ENCODE results near the gene CCSER2. TPM values are rescaled to one million over a fixed set of nuclear protein-coding genes. Genes with fewer than 3 reads are reported as not detected.
A peak's percentile ranks its signal among the peaks of the same experiment; 100 is the strongest.

The CCSER2 gene
- total RNA-seq, 2 donors from 2014 or later = 73.1 to 74.1 TPM

- peak in 1 of 2 donors; percentile 18 for ATAC-seq
- no peaks in the 10 kb centered on the region for H3K36me3 Mint-ChIP-seq
- no peaks in the 10 kb centered on the region for H3K9me3 Mint-ChIP-seq
- DNase-seq (ENCODE audit: low spot score in 2 of 2) = no peak
- peak overlapping the region in 1 of 2 donors; percentile 51 for H3K27ac Mint-ChIP-seq
Measured at GRCh38 chr10:84355106-84355505, 26.7 kb downstream of the CCSER2 start.

DNA sequence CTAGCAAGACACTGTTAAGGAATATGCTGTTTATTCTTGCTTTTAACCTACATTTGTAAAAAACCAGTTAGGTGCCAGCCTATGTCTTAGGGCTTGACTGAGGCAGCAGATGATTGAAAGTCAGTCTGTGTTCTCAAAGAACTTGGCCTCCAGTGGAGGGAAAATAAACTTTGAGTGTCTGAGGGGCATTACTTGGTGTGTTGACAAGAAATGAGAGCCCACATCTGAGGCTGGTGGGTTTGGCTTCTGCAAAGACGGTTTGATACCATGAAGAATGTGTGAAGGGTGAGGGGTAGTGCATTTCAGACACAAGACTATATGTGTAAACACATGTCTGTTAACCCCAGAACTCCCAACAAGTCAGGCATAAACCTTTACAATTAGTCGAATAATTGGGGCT lies 28.5 kb downstream of the CCSER2 start:
- no peak for DNase-seq (ENCODE audit: low spot score in 2 of 2)
- H3K27ac Mint-ChIP-seq = no peak overlapping the region
- no peaks in the 10 kb centered on the region for H3K9me3 Mint-ChIP-seq
- H3K36me3 Mint-ChIP-seq = peaks cover 0 to 2% of the 10 kb centered on the region in 2 donors
- ATAC-seq = peak in 1 of 2 donors; percentile 30

- no peak for DNase-seq (ENCODE audit: low spot score in 2 of 2)
- peak in 1 of 2 donors; percentile 61 for ATAC-seq
- Mint-ChIP-seq H3K27ac (peak overlapping the region in 1 of 2 donors; percentile 4), H3K36me3 (peaks cover 0 to 15% of the 10 kb centered on the region in 2 donors), H3K9me3 (no peaks in the 10 kb centered on the region)
Measured at GRCh38 chr10:84358743-84359142, 30.4 kb downstream of the CCSER2 start.

DNA sequence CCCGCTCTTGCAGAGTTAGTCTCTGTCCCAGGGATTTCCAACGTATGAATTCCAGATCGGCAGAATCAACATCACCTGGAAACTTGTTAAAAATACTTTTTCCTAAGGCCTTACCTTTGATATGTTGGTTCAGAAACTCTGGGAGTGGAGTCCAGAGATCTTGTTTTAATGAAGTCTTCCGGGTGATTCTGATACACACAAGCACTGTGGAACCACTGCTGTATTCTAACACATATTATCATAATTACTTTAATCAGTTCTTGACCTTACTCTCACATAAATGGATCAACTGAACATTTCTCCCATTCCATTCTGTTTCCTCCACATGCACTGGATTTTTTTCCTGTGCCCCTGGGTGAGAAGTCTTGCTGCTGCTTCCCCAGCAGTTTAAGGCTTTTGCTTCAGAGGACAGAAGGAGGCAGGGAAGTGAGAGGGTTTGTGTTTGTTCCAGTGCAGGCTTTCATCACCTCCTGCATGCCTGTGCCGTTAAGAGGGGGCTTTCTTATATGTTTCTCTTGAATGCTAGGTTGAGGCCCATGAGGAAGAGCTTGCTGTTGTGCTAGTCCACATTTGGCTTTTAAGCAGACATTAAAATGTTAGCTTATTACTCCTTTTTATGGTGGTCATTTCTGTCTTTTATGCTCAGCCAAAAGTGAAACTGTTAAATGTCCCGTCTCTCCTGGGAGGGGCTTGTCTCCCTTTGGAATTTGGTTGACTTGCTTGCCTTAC lies 32.4 kb downstream of the CCSER2 start:
- no peak for DNase-seq (ENCODE audit: low spot score in 2 of 2)
- H3K9me3 Mint-ChIP-seq = no peaks in the 10 kb centered on the region
- ATAC-seq = no peak
- H3K27ac Mint-ChIP-seq = peak overlapping the region in 1 of 2 donors; percentile 59
- H3K36me3 Mint-ChIP-seq = peaks cover 0 to 15% of the 10 kb centered on the region in 2 donors

- H3K27ac Mint-ChIP-seq = no peak overlapping the region
- H3K9me3 Mint-ChIP-seq = no peaks in the 10 kb centered on the region
- peak in 1 of 2 donors; percentile 37 for ATAC-seq
- no peak for DNase-seq (ENCODE audit: low spot score in 2 of 2)
- peaks cover 0 to 26% of the 10 kb centered on the region in 2 donors for H3K36me3 Mint-ChIP-seq
Measured at GRCh38 chr10:84365335-84365881, 37.0 kb downstream of the CCSER2 start.

DNA sequence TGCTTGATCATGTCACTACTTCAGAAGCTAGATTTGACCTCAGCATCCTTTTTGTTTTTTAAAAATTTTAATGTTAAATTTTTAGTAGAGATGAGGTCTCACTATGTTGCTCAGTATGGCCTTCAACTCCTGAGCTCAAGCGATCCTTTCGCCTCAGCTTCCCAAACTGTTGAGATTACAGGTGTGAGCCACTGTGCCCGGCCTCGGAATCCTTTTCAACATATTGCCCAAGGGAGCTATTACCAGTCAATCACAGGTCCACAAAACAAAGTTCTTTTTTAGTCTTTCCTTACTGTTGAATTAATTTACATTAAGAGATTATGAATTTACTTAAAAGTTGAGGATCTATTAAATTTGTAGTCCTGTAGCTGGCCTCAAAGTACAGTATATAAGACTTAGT lies 37.7 kb downstream of the CCSER2 start:
- ATAC-seq = no peak
- Mint-ChIP-seq H3K9me3 (no peaks in the 10 kb centered on the region), H3K27ac (peak overlapping the region in 1 of 2 donors; percentile 7), H3K36me3 (peaks cover 0 to 26% of the 10 kb centered on the region in 2 donors)
- no peak for DNase-seq (ENCODE audit: low spot score in 2 of 2)

DNA sequence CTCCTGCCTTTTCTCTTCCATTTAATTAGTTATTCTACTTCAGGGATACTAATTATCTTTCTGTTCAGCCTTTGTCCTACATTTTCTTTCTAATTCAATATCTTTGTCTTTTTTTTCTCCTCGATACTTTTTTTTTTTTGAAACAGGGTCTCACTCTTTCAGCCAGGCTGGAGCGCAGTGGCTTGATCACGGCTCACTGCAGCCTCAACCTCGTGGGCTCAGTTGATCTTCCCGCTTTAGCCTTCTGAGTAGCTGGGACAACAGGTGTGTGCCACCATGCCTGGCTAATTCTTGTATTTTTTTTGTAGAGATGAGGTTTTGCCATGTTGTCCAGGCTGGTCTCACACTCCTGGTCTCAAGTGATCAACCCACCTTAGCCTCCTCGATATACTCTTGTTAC lies 38.9 kb downstream of the CCSER2 start:
- DNase-seq (ENCODE audit: low spot score in 2 of 2) (no peak), ATAC-seq (no peak)
- Mint-ChIP-seq H3K36me3 (peaks cover 0 to 21% of the 10 kb centered on the region in 2 donors), H3K9me3 (no peaks in the 10 kb centered on the region), H3K27ac (peak overlapping the region in 1 of 2 donors; percentile 0)

DNA sequence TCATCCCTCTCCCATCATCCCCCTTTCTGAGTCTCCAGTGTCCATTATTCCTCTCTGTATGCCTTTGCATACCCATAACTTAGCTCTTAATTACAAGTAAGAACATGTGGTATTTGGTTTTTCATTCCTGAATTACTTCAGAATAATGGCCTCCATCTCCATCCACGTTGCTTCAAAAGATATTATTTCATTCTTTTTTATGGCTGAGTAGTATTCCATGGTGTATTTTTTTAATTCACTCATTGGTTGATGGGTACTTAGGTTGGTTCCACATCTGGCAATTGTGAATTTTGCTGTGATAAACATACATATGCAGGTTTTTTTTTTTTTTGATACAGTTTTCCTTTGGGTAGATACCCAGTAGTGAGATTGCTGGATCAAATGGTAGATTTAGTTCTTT lies 40.4 kb downstream of the CCSER2 start:
- Mint-ChIP-seq H3K9me3 (no peaks in the 10 kb centered on the region), H3K27ac (no peak overlapping the region)
- no peak for ATAC-seq

DNA sequence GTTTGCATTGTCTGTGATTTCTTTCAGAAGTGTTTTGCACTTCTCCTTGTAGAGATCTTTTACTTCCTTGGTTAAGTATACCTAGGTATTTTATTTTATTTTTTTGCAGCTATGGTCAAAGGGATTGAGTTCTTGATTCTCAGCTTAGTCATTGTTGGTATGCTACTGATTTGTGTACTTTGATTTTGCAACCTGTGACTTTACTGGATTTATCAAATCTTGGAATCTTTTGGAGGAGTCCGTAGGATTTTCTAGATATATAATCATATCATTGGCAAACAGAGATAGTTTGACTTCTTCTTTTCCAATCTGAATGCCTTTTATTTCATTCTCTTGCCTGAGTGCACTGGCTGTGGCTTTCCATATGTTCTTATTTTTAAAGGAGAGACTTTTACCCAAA lies 41.9 kb downstream of the CCSER2 start:
- DNase-seq (ENCODE audit: low spot score in 2 of 2) (no peak), ATAC-seq (no peak)
- H3K9me3 Mint-ChIP-seq = no peaks in the 10 kb centered on the region
- peaks cover 0 to 11% of the 10 kb centered on the region in 2 donors for H3K36me3 Mint-ChIP-seq
- no peak overlapping the region for H3K27ac Mint-ChIP-seq

More for the DNA sequence above, 40.4 kb downstream of the CCSER2 start:
- peaks cover 0 to 11% of the 10 kb centered on the region in 2 donors for H3K36me3 Mint-ChIP-seq
- DNase-seq (ENCODE audit: low spot score in 2 of 2) = no peak

DNA sequence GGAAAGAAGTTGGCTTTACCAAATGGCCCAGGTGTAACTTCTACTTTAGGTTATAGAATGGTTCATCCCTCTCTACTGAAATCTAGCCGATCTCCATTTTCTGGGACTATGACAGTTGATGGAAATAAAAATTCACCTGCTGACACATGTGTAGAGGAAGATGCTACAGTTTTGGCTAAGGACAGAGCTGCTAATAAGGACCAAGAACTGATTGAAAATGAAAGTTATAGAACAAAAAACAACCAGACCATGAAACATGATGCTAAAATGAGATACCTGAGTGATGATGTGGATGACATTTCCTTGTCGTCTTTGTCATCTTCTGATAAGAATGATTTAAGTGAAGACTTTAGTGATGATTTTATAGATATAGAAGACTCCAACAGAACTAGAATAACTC lies 43.6 kb downstream of the CCSER2 start:
- no peaks in the 10 kb centered on the region for H3K9me3 Mint-ChIP-seq
- peaks cover 0 to 11% of the 10 kb centered on the region in 2 donors for H3K36me3 Mint-ChIP-seq
- ATAC-seq (peak; percentile 48 to 74), DNase-seq (ENCODE audit: low spot score in 2 of 2) (no peak)
- H3K27ac Mint-ChIP-seq = peak overlapping the region; percentile 48 to 80

GRCh38 chr10:84373000-84373399 lies 44.6 kb downstream of the CCSER2 start:
- DNase-seq (ENCODE audit: low spot score in 2 of 2) = no peak
- Mint-ChIP-seq H3K27ac (no peak overlapping the region), H3K9me3 (no peaks in the 10 kb centered on the region), H3K36me3 (peaks cover 0 to 11% of the 10 kb centered on the region in 2 donors)
- no peak for ATAC-seq

- Mint-ChIP-seq H3K36me3 (peaks cover 0 to 2% of the 10 kb centered on the region in 2 donors), H3K27ac (no peak overlapping the region), H3K9me3 (no peaks in the 10 kb centered on the region)
- DNase-seq (ENCODE audit: low spot score in 2 of 2) (no peak), ATAC-seq (no peak)
Measured at GRCh38 chr10:84374455-84374854, 46.1 kb downstream of the CCSER2 start.

DNA sequence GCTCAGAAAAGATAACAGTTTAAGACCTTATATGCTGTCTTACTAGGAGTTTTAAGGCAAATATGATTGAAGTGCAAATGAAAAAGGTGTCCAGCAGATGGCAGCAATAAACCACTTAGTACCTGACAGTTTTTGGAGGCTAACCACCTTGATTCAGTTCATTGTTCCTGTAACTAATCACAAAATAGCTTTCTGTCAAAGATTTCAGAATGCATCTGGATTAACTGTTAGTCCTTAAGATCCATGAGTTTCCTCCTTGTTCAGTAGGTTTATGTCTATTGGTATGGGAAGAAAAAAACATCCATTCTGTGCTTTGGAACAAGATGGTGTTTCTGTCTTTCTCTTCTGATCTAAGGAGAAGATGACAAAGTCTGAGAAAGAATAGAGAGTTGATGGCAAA lies 46.6 kb downstream of the CCSER2 start:
- ATAC-seq = peak in 1 of 2 donors; percentile 43
- Mint-ChIP-seq H3K36me3 (peaks cover 0 to 1% of the 10 kb centered on the region in 2 donors), H3K27ac (no peak overlapping the region), H3K9me3 (no peaks in the 10 kb centered on the region)
- DNase-seq (ENCODE audit: low spot score in 2 of 2) = peak in 1 of 2 donors; percentile 46

GRCh38 chr10:84375881-84376280 lies 47.5 kb downstream of the CCSER2 start:
- ATAC-seq = no peak
- Mint-ChIP-seq H3K36me3 (peaks cover 0 to 10% of the 10 kb centered on the region in 2 donors), H3K27ac (no peak overlapping the region)

GRCh38 chr10:84388148-84388547 lies 59.8 kb downstream of the CCSER2 start:
- no peak for DNase-seq (ENCODE audit: low spot score in 2 of 2)
- Mint-ChIP-seq H3K9me3 (peaks cover 0 to 16% of the 10 kb centered on the region in 2 donors), H3K27ac (no peak overlapping the region), H3K36me3 (peaks cover 21 to 52% of the 10 kb centered on the region in 2 donors)
- no peak for ATAC-seq

More at GRCh38 chr10:84375881-84376280, 47.5 kb downstream of the CCSER2 start:
- no peaks in the 10 kb centered on the region for H3K9me3 Mint-ChIP-seq
- no peak for DNase-seq (ENCODE audit: low spot score in 2 of 2)

DNA sequence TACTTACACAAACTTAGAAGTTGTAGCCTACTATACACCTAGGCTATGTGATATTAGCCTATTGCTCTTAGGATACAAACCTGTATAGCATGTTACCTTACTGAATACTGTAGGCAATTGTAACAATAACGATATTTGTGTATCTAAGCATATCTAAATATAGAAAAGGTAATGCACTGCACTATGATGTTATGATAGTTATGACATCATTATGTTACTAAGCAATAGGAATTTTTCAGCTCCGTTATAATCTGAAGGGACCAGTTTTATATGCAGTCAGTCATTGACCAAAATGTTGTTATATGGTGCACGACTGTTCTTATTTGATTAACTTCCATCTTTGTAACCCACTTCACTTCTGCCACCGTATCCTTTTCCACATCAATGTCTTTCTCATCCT lies 62.0 kb downstream of the CCSER2 start:
- H3K9me3 Mint-ChIP-seq = peaks cover 0 to 6% of the 10 kb centered on the region in 2 donors
- ATAC-seq = no peak
- no peak for DNase-seq (ENCODE audit: low spot score in 2 of 2)
- H3K36me3 Mint-ChIP-seq = peaks cover 14 to 39% of the 10 kb centered on the region in 2 donors
- no peak overlapping the region for H3K27ac Mint-ChIP-seq

DNA sequence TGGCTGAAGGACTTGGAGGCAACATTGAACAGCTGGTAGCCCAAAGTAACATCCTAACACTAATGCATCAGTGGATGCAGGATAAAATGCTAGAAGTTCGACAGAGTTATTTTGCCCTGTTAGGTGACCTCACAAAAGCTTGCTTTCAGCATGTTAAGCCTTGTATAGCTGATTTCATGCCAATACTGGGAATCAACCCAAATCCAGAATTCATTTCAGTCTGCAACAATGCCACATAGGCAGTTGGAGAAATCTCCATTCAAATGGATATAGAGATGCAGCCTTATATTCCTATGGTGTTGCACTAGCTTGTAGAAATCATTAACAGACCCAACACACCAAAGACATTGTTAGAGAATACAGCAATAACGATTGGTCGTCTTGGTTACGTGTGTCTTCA lies 62.9 kb downstream of the CCSER2 start:
- Mint-ChIP-seq H3K27ac (no peak overlapping the region), H3K9me3 (no peaks in the 10 kb centered on the region), H3K36me3 (peaks cover 14 to 34% of the 10 kb centered on the region in 2 donors)
- ATAC-seq (no peak), DNase-seq (ENCODE audit: low spot score in 2 of 2) (no peak)

- Mint-ChIP-seq H3K9me3 (peaks cover 0 to 3% of the 10 kb centered on the region in 2 donors), H3K27ac (no peak overlapping the region), H3K36me3 (peaks cover 14 to 37% of the 10 kb centered on the region in 2 donors)
- DNase-seq (ENCODE audit: low spot score in 2 of 2) = no peak
- no peak for ATAC-seq
Measured at GRCh38 chr10:84392181-84392580, 63.8 kb downstream of the CCSER2 start.

All from activated naive CD4-positive, alpha-beta T cell treated with anti-CD3 and anti-CD28 coated beads, Interleukin-2, amount 50 U/mL, for 72 hours (primary cell).